DND-41 (cell line): ENCODE results near the gene JAKMIP1.
"Not testable (repeated sequence)": the region's sequence is repeated elsewhere in the genome, so short reads cannot be mapped to it uniquely, and the experiment has no call there.

Source experiments
- ATAC-seq: fragments of 200-7000 bp; cut with Tn5 transposase; 3 replicates; pipeline ENCODE4 v1.9.1; 2021; ENCODE audit warnings: low read depth; ENCODE audit not compliant: insufficient read depth
- DNase-seq: peaks from one replicate; pipeline ENCODE4 v3.0.0-alpha.2; 2020
- H2AFZ ChIP-seq: 2 replicates; pipeline ENCODE4 v1.6.0; 2012; ENCODE audit warnings: low read depth, low read length
- H3K27ac ChIP-seq: 2 replicates; pipeline ENCODE4 v1.5.1; 2012; ENCODE audit warnings: low read length, inconsistent platforms
- H3K27me3 ChIP-seq: fragments of 200-600 bp; sonication (generic); 2 replicates; pipeline ENCODE4 v1.6.0; 2012; ENCODE audit warnings: low read length, mild to moderate bottlenecking, inconsistent platforms; ENCODE audit not compliant: insufficient read depth, poor library complexity
- H3K36me3 ChIP-seq: 2 replicates; pipeline ENCODE4 v1.5.1; 2012; ENCODE audit warnings: low read length, inconsistent platforms; ENCODE audit not compliant: insufficient read depth
- H3K4me1 ChIP-seq: 2 replicates; pipeline ENCODE4 v1.5.1; 2012; ENCODE audit warnings: mild to moderate bottlenecking, low read length; ENCODE audit not compliant: insufficient read depth
- H3K4me2 ChIP-seq: 2 replicates; pipeline ENCODE4 v1.6.0; 2012; ENCODE audit warnings: mild to moderate bottlenecking, moderate library complexity, low read length, inconsistent platforms; ENCODE audit not compliant: insufficient read depth
- H3K4me3 ChIP-seq, 2 experiments: fragments of 200-600 bp in 1 of 2; shearing (Covaris generic) in 1 of 2; 2 replicates each; pipeline ENCODE4 v1.5.1; 2012 to 2016; ENCODE audit warnings: inconsistent platforms in 2 of 2, low read length in 2 of 2, mild to moderate bottlenecking in 2 of 2, low read depth in 1 of 2, moderate library complexity in 1 of 2
- H3K79me2 ChIP-seq: 2 replicates; pipeline ENCODE4 v1.6.0; 2012; ENCODE audit warnings: low read length, inconsistent platforms; ENCODE audit not compliant: insufficient read depth
- H3K9ac ChIP-seq: 2 replicates; pipeline ENCODE4 v1.6.0; 2012; ENCODE audit warnings: low read depth, mild to moderate bottlenecking, inconsistent platforms, low read length, moderate library complexity
- H3K9me3 ChIP-seq: 2 replicates; pipeline ENCODE4 v1.5.1; 2012; ENCODE audit warnings: low read length, moderate library complexity, mild to moderate bottlenecking, inconsistent platforms; ENCODE audit not compliant: insufficient read depth, severe bottlenecking
- H4K20me1 ChIP-seq: 2 replicates; pipeline ENCODE4 v1.6.0; 2012; ENCODE audit warnings: low read length; ENCODE audit not compliant: insufficient read depth
- CTCF ChIP-seq: IDR thresholded peaks from 2 replicates; pipeline ENCODE4 v1.5.1; 2012; ENCODE audit warnings: borderline replicate concordance, low read length, moderate library complexity, mild to moderate bottlenecking; ENCODE audit not compliant: poor library complexity, severe bottlenecking; ENCODE audit errors: extremely low read depth
- EZH2 ChIP-seq: IDR thresholded peaks from 3 replicates; pipeline ENCODE4 v1.6.1; 2012; ENCODE audit warnings: borderline replicate concordance, low read depth, mild to moderate bottlenecking, moderate library complexity, low read length, inconsistent platforms; ENCODE audit not compliant: severe bottlenecking

Gene JAKMIP1

DNA sequence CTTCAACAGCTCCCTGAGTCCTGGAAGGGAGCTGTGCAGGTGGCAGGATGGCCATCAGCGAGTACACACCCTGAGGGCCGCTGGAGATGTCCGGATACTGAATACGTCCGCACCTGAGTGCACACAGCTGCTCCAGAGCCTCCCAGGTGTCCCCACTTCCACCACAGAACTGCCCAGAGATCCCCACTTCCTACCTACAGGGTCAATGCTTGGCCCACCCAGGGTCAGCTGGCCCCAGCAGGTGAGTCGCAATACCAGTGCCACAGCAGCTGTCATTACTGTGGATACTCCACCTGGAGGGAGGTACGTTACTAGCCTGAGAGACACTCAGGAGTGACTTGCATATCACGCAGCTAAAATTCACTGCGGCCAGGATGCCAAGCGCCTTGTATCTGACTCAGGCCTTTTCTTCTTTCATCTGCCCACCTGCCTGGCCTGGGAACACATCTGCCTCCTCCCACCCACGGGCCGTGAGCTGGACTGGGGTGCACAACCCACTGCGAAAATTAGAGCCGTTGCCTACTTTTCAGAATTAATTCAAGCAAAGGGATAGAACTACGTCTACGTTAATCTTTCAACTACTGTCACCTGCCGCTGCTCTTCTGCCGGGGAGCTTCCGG is 191.5 kb downstream of the JAKMIP1 start:
- no peaks in the 10 kb centered on the region for H3K27me3 ChIP-seq
- H3K36me3 ChIP-seq, result no peaks in the 10 kb centered on the region
- ATAC-seq (no peak), DNase-seq (no peak)
- no peak overlapping the region for H2AFZ ChIP-seq
- no peaks in the 10 kb centered on the region for H3K79me2 ChIP-seq
- peaks cover 10% of the 10 kb centered on the region for H3K9me3 ChIP-seq
- H3K4me2 ChIP-seq, result no peak overlapping the region
- H3K9ac ChIP-seq, result no peak overlapping the region
- H3K4me1 ChIP-seq, result no peaks in the 10 kb centered on the region
- no peaks in the 10 kb centered on the region for H4K20me1 ChIP-seq
- H3K27ac ChIP-seq, result no peak overlapping the region
- H3K4me3 ChIP-seq, result no peak overlapping the region
- no peak for TF ChIP-seq CTCF
- no peak for TF ChIP-seq EZH2

- Histone ChIP-seq H3K4me3 (no peak overlapping the region), H3K79me2 (no peaks in the 10 kb centered on the region), H4K20me1 (no peaks in the 10 kb centered on the region), H3K9ac (no peak overlapping the region), H3K27me3 (no peaks in the 10 kb centered on the region), H3K9me3 (peaks cover 10% of the 10 kb centered on the region), H3K27ac (no peak overlapping the region), H3K4me2 (no peak overlapping the region), H3K36me3 (no peaks in the 10 kb centered on the region), H2AFZ (no peak overlapping the region), H3K4me1 (no peaks in the 10 kb centered on the region)
- DNase-seq, result no peak
- TF ChIP-seq EZH2, result no peak
- no peak for TF ChIP-seq CTCF
- ATAC-seq, result no peak
These were observed 192.2 kb downstream of the JAKMIP1 start for GRCh38 chr4:6008092-6008551.

GRCh38 chr4:6005175-6005574 is 195.2 kb downstream of the JAKMIP1 start:
- Histone ChIP-seq H3K4me2 (no peak overlapping the region), H3K9ac (no peak overlapping the region), H3K4me1 (no peaks in the 10 kb centered on the region), H4K20me1 (no peaks in the 10 kb centered on the region), H3K4me3 (no peak overlapping the region), H3K79me2 (no peaks in the 10 kb centered on the region), H2AFZ (no peak overlapping the region), H3K27me3 (no peaks in the 10 kb centered on the region), H3K36me3 (no peaks in the 10 kb centered on the region), H3K27ac (no peak overlapping the region), H3K9me3 (peaks cover 10% of the 10 kb centered on the region)
- no peak for DNase-seq
- TF ChIP-seq CTCF (no peak), EZH2 (no peak)
- ATAC-seq, result no peak

- H4K20me1 ChIP-seq, H3K4me2 ChIP-seq, H3K4me1 ChIP-seq, ATAC-seq, H2AFZ ChIP-seq, H3K9me3 ChIP-seq, H3K36me3 ChIP-seq, H3K27ac ChIP-seq, H3K79me2 ChIP-seq, H3K9ac ChIP-seq, DNase-seq, H3K4me3 ChIP-seq, H3K27me3 ChIP-seq: not testable (repeated sequence)
These were observed 196.9 kb downstream of the JAKMIP1 start for GRCh38 chr4:6003485-6003884.
